PC-3 (cell line): ENCODE results near the gene PRKCQ.

Experiments
- CTCF ChIP-seq: fragments of 300-600 bp; sonication (generic); conservative IDR thresholded peaks from 2 replicates; pipeline ENCODE4 v1.5.1; 2017; ENCODE audit warnings: antibody characterized with exemption, low read depth, mild to moderate bottlenecking, low read length
- EZH2phosphoT487 ChIP-seq: fragments of 300-600 bp; sonication (generic); IDR thresholded peaks from 2 replicates; pipeline ENCODE4 v1.6.1; 2018; ENCODE audit warnings: mild to moderate bottlenecking, antibody characterized with exemption, low read length, borderline replicate concordance

GRCh38 chr10:6590100-6590499 lies 10.0 kb upstream of the PRKCQ start:
- TF ChIP-seq CTCF, result no peak
- no peak for TF ChIP-seq EZH2phosphoT487
